IPS-NIHi11 (cell line): ENCODE measurements around the gene DNAJB13.

Experiments
- DNase-seq: peaks from one replicate; pipeline ENCODE4 v3.0.0; 2012; ENCODE audit warnings: mixed read lengths, low spot score

Gene DNAJB13

GRCh38 chr11:74000307-74001133 is 49.7 kb downstream of the DNAJB13 start:
- DNase-seq: no peak

- DNase-seq: no peak
Observed at GRCh38 chr11:74001822-74002286, 51.0 kb downstream of the DNAJB13 start.

GRCh38 chr11:74002832-74003231 is 52.0 kb downstream of the DNAJB13 start:
- no peak for DNase-seq

GRCh38 chr11:74004046-74004695 is 53.3 kb downstream of the DNAJB13 start:
- no peak for DNase-seq

GRCh38 chr11:74004759-74005615 is 54.2 kb downstream of the DNAJB13 start:
- DNase-seq: no peak

- no peak for DNase-seq
Observed at GRCh38 chr11:74005721-74006517, 55.1 kb downstream of the DNAJB13 start.

GRCh38 chr11:74006743-74007304 is 56.0 kb downstream of the DNAJB13 start:
- no peak for DNase-seq

- DNase-seq: no peak
Observed at GRCh38 chr11:74007691-74008372, 57.0 kb downstream of the DNAJB13 start.

- no peak for DNase-seq
Observed at GRCh38 chr11:74008373-74009229, 57.8 kb downstream of the DNAJB13 start, which contains the start of gene UCP3. UCP3 (minus strand) TSS chr11:74009085; CDS start chr11:74007042, 2,043 bp downstream.

- no peak for DNase-seq
Observed at GRCh38 chr11:74009230-74009547, 58.4 kb downstream of the DNAJB13 start.

- no peak for DNase-seq
Observed at GRCh38 chr11:74009675-74010305, 59.0 kb downstream of the DNAJB13 start.

- no peak for DNase-seq
Observed at GRCh38 chr11:74010306-74011300, 59.8 kb downstream of the DNAJB13 start.

- no peak for DNase-seq
Observed at GRCh38 chr11:74011360-74012073, 60.7 kb downstream of the DNAJB13 start.

GRCh38 chr11:74012074-74012809 is 61.4 kb downstream of the DNAJB13 start:
- DNase-seq: no peak

GRCh38 chr11:74013141-74013540 is 62.3 kb downstream of the DNAJB13 start:
- DNase-seq: no peak

GRCh38 chr11:74014880-74015279 is 64.1 kb downstream of the DNAJB13 start:
- DNase-seq: no peak
